LNCAP (cell line): ENCODE measurements around the gene AGT.

ENCODE experiments used
- CTCF ChIP-seq: fragments of 450-650 bp; IDR thresholded peaks from 2 replicates; pipeline ENCODE4 v1.5.1; 2017; ENCODE audit warnings: mild to moderate bottlenecking

The AGT gene

GRCh38 chr1:230713915-230714764 is at the start of gene AGT:
Gene AGT (minus strand): TSS chr1:230714122. CDS start chr1:230710823, 3,299 bp downstream.
- TF ChIP-seq CTCF, result no peak

DNA sequence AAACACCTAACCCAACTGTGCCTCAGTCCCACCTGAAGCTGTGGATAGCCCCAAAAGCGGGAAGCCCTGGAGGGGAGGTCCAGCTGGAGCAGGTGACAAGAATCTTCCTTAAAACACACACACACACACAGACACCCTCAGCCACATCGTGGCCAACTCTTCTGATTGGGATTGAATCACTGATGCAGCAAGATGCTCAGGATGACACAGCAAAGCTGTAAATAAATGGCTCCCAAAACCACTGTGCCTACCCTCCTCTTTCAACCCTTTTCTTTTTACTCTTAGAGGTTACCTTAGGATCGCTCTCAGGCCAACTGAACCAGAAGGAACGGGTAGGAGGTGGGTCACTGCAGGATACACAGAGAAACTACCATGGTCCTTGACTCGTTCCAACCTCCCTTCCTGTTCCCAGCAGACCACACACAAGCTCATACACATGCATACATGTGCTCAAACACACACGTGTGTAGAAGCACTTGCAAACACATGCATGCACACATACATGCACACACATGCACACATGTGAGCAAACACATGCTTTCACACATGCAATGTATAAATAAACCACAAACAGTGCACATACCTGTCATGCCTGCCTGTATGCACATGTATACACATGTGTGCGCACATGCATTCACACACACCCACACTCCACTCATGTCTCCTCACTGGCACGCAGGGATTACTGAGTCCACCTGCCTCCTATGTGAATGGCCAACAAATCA is 47.7 kb upstream of the AGT start:
- TF ChIP-seq CTCF, result no peak

DNA sequence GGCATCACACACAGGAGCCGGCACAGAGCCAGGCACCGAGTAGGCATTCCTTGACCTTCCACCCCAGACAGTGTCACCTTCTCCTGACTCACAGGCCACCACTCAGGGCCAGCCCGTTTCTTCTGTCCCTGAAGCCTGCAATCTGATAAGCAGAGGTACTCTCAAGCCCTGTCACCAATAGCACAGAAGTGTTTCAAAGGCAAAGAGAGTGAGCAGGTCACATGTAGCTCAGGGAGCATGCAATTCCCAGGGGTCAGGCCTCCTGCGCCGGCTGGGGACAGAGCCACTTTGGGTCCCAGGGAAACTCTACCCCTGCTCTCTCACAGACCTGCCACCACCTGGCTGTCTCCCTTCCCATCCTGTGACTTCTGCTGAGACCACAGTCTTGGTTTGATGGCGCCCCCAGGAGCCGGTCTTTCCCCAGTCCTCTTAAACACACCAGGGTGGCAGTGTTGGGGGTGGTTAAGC is 46.5 kb upstream of the AGT start:
- TF ChIP-seq CTCF, result no peak

DNA sequence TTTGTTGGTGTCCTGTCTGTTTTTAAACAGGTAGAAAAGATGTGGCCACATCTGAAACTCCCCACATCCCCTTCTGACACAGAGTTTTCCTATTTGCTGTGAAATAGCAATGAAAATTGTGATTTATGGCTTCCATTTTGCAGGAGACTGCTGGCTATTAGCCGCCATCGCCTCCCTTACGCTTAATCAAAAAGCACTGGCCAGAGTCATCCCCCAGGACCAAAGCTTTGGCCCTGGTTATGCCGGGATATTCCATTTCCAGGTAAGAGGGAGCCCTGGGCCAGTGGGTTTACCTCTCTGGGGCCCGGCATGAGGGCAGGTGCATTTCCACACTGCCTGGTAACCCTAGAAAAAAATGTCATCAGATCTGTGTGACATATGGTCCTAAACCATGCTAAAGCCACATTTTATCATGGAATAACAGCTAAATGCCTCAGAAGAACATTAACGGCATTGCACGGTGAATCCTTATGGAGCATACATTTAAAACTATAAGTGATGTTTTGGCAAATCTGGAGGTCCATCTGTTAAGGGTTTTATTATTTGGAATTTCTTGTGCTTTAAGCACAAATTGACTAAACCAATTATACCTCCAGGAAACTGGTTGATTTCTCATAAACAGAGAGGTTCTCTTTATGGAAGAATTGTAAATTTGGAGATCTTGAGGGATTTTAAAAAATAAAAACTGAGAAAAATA is 45.6 kb upstream of the AGT start:
- TF ChIP-seq CTCF, result no peak

DNA sequence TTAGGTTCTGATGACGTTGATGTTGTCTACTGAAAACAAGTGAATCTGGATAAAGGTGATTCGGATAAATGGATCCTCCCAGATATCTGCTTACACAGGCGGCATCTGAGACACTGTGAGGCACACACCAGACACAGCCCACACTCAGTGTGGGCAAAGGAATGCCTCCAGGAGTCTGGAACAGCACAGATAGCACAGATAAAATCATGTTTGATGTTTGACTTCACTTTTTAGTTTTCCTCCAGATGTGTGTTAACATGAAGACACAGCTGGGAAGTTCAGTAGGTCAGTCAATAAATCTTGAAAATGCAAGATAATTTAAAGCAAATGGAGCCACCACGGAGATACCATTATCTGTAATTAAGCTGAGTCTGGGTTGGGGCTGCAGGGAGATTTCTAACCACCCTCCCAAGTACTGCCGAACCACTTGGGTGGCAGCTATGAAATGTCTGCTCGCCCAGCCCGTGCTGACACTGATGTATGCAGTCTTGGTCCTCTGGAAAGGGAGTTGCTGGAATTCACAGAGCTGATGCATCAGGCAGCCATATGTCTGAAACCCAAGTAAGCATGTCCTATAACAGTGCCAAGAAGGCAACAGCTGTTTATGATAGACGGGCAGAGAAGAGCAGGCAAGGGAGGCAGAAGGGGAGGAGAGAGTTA is 44.9 kb upstream of the AGT start:
- no peak for TF ChIP-seq CTCF

- no peak for TF ChIP-seq CTCF
Measured at GRCh38 chr1:230757856-230758708, 44.2 kb upstream of the AGT start.
